Esophagus squamous epithelium (tissue), 5 donors: ENCODE results near the gene PAIP2. TPM values are rescaled to one million over a fixed set of nuclear protein-coding genes. Genes with fewer than 3 reads are reported as not detected.

ENCODE experiments used
- DNase-seq: peaks from one replicate; lab custom pipeline; 2025; lab: John Stamatoyannopoulos, UW
- H3K27ac ChIP-seq, 4 donors: fragments of 200-600 bp; sonication (generic); one replicate each; pipeline ENCODE4 v1.5.1; 2016 to 2019; ENCODE audit warnings: mild to moderate bottlenecking in 1 of 4
- H3K27me3 ChIP-seq, 4 donors: fragments of 200-600 bp; sonication (generic); 1 replicate in 3 of 4; 2 replicates in 1 of 4; pipeline versions ENCODE4 v1.5.1 to v1.6.0; 2017 to 2021; ENCODE audit warnings: antibody characterized with exemption in 1 of 4
- H3K36me3 ChIP-seq, 3 donors: fragments of 200-600 bp; sonication (generic); one replicate each; pipeline ENCODE4 v1.5.1; 2016 to 2019
- H3K4me1 ChIP-seq, 3 donors: fragments of 200-600 bp; sonication (generic); one replicate each; pipeline ENCODE4 v1.5.1; 2017 to 2019
- H3K4me3 ChIP-seq, 4 donors: fragments of 200-600 bp; sonication (generic); 1 replicate in 3 of 4; 2 replicates in 1 of 4; pipeline ENCODE4 v1.5.1; 2016 to 2019; ENCODE audit warnings: mild to moderate bottlenecking in 2 of 4, moderate library complexity in 1 of 4
- H3K9me3 ChIP-seq, 3 donors: fragments of 200-600 bp; sonication (generic); one replicate each; pipeline ENCODE4 v1.5.1; 2016 to 2019
- CTCF ChIP-seq, 6 experiments: fragments of 450-650 bp in 4 of 6; fragments of 200-600 bp in 2 of 6; sonication (generic) in 2 of 6; IDR thresholded peaks; one replicate each; pipeline ENCODE4 v1.5.1; 2016 to 2019; ENCODE audit warnings: antibody characterized with exemption in 6 of 6, mild to moderate bottlenecking in 4 of 6, moderate library complexity in 4 of 6
- POLR2A ChIP-seq, 4 donors: fragments of 450-650 bp; IDR thresholded peaks; one replicate each; pipeline ENCODE4 v1.6.1; 2017; ENCODE audit warnings: antibody characterized with exemption in 4 of 4, mild to moderate bottlenecking in 4 of 4, moderate library complexity in 3 of 4
- WGBS, 2 donors: methylation state at CpG; one replicate each; pipeline ENCODE4 v1.1.5; 2018; 5-methylcytosine and 5-hydroxymethylcytosine counted together
- intact Hi-C: fragments of 100-400 bp; cut with DNase I; formaldehyde crosslinking; loops from one replicate; pipeline ENCODE4 v1.15.0; 2022
- total RNA-seq, 4 donors: library from RNA; depleted of rRNA; stranded (reverse); fragments of >200 nt; gene quantifications; one replicate each; pipeline ENCODE4 v1.1.0, GENCODE V29; 2016
- donor health status: DM: yes; HTN: yes; CAD: no.

Gene PAIP2
- total RNA-seq, 4 donors from 2014 or later = 33.7 to 69.0 (median 57.6) TPM

DNA sequence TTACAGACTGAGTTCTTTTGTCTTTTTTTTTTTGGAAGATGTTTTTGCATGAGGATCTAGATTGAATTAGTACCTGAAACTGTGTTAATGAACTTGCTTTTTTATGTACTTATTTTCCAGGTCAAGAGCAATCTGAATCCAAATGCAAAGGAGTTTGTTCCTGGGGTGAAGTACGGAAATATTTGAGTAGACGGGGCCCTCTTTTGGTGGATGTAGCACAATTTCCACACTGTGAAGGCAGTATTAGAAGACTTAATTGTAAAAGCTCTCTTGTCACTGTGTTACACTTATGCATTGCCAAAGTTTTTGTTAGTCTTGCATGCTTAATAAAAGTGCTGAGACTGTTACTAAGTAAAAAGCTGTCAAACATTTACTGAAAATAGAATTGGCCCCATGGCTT is 27.0 kb downstream of the PAIP2 start:
- whole genome bisulfite sequencing, 2 donors = 56 to 72% methylated on average over 2 of the region's 2 CpGs
- TF ChIP-seq CTCF (IDR thresholded peaks at IDR 0.05) (no peak), POLR2A (IDR thresholded peaks at IDR 0.05) (no peak)
- H3K36me3 ChIP-seq = peaks cover 6 to 99% (median 33%) of the 10 kb centered on the region in 3 donors
- peaks cover 2 to 23% (median 6%) of the 10 kb centered on the region in 3 donors for H3K4me1 ChIP-seq
- no peak overlapping the region for H3K27ac ChIP-seq
- H3K27me3 ChIP-seq = no peaks in the 10 kb centered on the region
- no peak for DNase-seq
- intact Hi-C loops = no loop called here
- H3K4me3 ChIP-seq = no peak overlapping the region
- no peaks in the 10 kb centered on the region for H3K9me3 ChIP-seq

DNA sequence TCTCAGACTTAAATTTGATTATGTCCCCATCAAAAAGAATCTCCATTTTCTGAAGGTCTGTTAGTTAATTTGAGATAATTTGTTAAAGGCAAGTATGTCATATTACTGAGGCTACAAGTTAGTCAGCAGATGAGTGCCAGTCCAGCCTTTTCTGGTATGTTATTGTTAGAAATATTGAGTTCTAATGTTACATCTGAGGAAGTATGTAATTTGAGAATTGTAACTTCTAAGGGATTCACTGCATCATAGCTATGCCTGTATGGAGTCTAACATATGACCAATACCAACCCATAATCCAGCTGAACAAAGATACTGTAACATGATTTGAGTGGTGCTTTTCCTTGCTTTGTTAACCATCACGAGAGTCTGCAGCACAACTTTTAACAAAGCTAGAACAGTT is 27.5 kb downstream of the PAIP2 start:
- intact Hi-C loops = no loop called here
- TF ChIP-seq POLR2A (IDR thresholded peaks at IDR 0.05) (no peak), CTCF (IDR thresholded peaks at IDR 0.05) (no peak)
- Histone ChIP-seq H3K36me3 (peaks cover 6 to 93% (median 30%) of the 10 kb centered on the region in 3 donors), H3K27me3 (no peaks in the 10 kb centered on the region), H3K4me3 (no peak overlapping the region), H3K9me3 (no peaks in the 10 kb centered on the region), H3K4me1 (peaks cover 6 to 23% (median 11%) of the 10 kb centered on the region in 3 donors), H3K27ac (no peak overlapping the region)
- DNase-seq = no peak
- WGBS, 2 donors = 82 to 93% methylated on average over 1 of the region's 1 CpG

- Histone ChIP-seq H3K36me3 (peaks cover 0 to 74% (median 15%) of the 10 kb centered on the region in 3 donors), H3K27ac (no peak overlapping the region), H3K4me3 (no peak overlapping the region), H3K9me3 (no peaks in the 10 kb centered on the region), H3K27me3 (no peaks in the 10 kb centered on the region), H3K4me1 (peaks cover 5 to 19% (median 6%) of the 10 kb centered on the region in 3 donors)
- TF ChIP-seq CTCF (IDR thresholded peaks at IDR 0.05) (no peak), POLR2A (IDR thresholded peaks at IDR 0.05) (no peak)
- intact Hi-C loops = no loop called here
- 75 to 82% methylated on average over 7 of the region's 7 CpGs for WGBS, 2 donors
- no peak for DNase-seq
Measured at GRCh38 chr5:139371482-139372435, 30.1 kb downstream of the PAIP2 start.

- no peaks in the 10 kb centered on the region for H3K9me3 ChIP-seq
- WGBS, 2 donors = 78 to 100% methylated on average over 2 of the region's 2 CpGs
- H3K27me3 ChIP-seq = no peaks in the 10 kb centered on the region
- peaks cover 5 to 31% (median 6%) of the 10 kb centered on the region in 3 donors for H3K4me1 ChIP-seq
- H3K27ac ChIP-seq = no peak overlapping the region
- H3K4me3 ChIP-seq = no peak overlapping the region
- intact Hi-C loops = no loop called here
- no peak for TF ChIP-seq POLR2A (IDR thresholded peaks at IDR 0.05)
- TF ChIP-seq CTCF (IDR thresholded peaks at IDR 0.05) = no peak
- no peak for DNase-seq
- H3K36me3 ChIP-seq = peaks cover 0 to 42% (median 11%) of the 10 kb centered on the region in 3 donors
Measured at GRCh38 chr5:139374909-139375308, 33.3 kb downstream of the PAIP2 start.

GRCh38 chr5:139376364-139376763 is 34.7 kb downstream of the PAIP2 start:
- intact Hi-C loops = no loop called here
- WGBS, 2 donors = 90% methylated on average over 7 of the region's 7 CpGs
- TF ChIP-seq POLR2A (IDR thresholded peaks at IDR 0.05) (no peak), CTCF (IDR thresholded peaks at IDR 0.05) (no peak)
- Histone ChIP-seq H3K4me1 (peaks cover 5 to 31% (median 6%) of the 10 kb centered on the region in 3 donors), H3K27me3 (no peaks in the 10 kb centered on the region), H3K36me3 (peaks cover 0 to 28% (median 0%) of the 10 kb centered on the region in 3 donors), H3K4me3 (no peak overlapping the region), H3K27ac (no peak overlapping the region), H3K9me3 (no peaks in the 10 kb centered on the region)
- no peak for DNase-seq
